Stimulated activated CD4-positive, alpha-beta T cell treated with anti-CD3 and anti-CD28 coated beads, TNF-alpha, amount 100 ng/mL, for 48 hours (primary cell): Measurements from ENCODE around the gene ARMC7.
"Not testable (repeated sequence)": the region's sequence is repeated elsewhere in the genome, so short reads cannot be mapped to it uniquely, and the experiment has no call there.

ENCODE experiments used
- DNase-seq, 3 donors: peaks; one replicate each; pipeline ENCODE4 v3.0.0-alpha.2; 2020; ENCODE audit warnings: low read depth in 3 of 3

The ARMC7 gene

DNA sequence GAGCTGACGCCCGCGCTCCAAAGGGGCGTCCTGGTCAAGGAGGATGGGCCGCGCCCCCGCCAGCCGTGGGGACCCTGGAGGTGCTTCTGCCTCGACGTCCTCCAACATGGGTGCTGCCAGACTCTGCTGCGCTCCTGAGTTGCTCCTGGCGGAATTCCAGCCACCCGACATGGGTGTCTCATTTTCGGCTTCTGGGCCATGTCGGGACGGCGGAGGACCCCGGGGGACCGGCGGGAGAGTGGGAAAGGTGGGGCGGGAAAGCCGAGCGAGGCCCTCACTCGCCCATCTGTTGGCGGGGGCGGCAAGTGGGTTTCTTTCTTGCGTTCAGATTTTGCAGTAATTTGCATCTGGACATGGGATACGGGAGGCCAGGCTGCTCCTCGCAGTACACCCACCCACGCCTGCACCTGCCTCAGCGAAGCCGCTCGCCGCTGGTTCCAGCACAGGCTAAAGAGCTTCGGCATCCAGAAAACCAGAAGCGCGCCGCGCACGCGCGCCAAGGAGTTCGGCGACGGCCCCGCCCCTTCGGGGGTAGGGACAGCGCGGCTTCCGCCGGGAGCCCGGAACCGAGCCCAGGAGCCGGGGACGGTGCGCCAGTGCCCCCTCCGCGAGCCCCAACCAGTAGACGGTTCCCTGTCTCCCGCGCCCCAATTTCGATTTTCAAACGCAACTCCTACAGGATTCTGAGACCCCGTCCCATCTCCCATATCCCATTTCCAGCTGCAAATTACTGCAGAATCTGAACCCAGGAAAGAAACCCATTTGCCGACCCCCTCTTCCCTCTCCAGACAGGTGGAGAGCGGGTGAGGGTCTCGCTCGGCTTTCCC is at the start of gene ARMC7:
Gene ARMC7 (plus strand): TSS at position 563 of the 827 bp plus-strand sequence. CDS start 320 bp downstream, outside the sequence.
- DNase-seq, result peak; percentile 84 to 89 (median 87)

DNA sequence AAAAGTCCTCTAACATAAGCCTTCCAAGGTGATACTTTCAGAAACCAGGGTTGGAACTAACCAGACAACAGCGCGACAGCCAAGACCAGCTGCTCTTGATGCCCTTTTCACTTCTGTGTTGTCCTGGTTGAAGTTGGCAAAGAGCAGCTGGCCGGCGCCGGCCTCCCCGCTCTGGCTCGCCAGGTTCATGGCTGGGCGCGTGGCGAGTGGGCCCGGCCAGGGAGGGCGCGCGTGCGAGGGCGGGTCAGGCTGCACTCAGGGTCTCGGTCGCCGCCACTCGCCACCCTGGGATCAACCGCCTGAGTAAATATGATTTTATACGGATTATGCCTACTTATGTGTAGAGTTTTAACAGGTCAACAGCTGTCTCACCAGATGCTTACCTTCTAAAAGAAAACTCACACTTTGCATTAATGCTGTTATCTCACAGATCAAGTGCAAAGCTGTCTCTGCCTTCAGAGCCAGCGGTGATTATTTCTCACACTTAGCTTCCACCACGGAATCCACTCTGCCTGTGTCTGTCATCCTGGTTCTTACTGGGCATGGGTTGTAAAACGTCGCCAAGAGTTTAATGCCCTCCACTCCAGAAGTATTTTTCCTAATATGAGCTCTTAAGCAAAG is 49.2 kb upstream of the ARMC7 start:
- DNase-seq, result no peak

DNA sequence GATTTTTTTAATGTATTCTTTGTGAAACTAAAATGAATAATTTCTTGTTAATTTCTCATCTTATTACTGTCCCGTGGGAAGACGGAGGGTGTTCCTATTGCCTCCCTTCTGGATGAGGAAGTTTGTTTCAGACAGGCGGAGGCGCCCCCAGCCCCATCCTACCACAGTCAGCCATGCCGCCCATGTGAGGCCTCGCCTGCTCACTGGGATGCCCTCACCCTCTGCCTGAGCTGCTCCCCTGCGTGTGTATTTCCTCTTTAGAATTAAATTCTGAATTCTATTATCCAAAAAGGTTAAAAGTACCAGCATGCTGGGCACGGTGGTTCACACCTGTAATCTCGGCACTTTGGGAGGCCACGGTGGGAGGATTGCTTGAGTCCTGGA is 48.7 kb upstream of the ARMC7 start:
- no peak for DNase-seq

DNA sequence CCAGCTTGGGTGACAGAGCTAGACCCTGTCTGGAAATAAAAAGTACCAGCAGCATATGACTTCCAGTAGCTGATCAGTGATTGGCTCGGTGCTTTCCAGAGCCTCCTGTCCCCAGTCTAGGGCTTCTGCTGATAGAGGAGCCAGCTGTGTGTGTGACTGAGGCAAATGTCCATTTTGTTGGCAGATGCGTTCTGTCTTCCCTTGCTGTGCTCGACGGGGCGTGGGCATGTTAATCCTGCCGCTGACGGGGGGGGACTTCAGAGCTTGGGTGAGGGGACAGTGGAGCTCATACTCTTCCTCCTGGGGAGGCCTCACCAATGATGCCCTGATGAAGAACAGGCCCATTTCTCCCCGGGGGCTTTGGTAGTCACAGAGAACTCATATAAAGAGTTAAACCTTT is 48.2 kb upstream of the ARMC7 start:
- no peak for DNase-seq

DNA sequence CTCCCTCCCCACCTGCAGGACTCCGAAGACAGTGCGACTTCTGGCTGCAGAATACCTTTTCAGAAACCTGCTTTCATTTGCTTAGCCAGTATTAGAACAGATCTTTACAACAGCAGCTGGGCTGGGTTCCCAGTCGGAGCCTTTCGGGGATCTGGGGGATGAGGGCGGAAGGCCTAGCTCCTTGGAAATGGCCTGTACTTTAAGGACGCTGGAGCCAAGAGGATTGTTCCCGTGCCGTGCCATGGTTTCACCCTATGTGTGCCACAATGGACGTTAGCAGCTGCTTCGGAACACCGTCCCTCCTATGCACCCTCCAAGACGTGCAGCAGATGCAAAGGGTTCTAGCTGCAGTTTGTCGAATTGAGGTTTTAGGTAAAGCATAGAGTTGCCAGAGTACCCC is 46.6 kb upstream of the ARMC7 start:
- DNase-seq, result no peak

DNA sequence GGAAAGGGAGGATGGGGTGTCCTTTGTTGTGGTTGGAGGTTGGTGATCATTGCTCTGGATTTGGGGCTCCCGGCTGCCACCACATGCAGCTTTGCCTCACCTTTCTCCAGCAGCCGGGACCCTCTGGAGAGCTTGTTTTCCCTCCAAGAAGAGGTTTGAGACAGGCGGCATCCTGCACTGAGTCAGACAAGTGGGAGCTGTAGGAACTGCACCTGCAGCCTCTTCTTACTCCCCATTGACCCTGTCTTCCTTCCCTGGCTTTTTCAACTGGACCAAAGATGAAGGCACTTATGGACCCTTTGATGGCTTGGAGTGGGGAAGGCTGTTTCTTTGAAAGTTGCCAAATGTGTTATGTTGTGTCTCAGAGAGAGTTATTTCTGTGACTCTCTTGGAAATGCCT is 46.1 kb upstream of the ARMC7 start:
- no peak for DNase-seq

DNA sequence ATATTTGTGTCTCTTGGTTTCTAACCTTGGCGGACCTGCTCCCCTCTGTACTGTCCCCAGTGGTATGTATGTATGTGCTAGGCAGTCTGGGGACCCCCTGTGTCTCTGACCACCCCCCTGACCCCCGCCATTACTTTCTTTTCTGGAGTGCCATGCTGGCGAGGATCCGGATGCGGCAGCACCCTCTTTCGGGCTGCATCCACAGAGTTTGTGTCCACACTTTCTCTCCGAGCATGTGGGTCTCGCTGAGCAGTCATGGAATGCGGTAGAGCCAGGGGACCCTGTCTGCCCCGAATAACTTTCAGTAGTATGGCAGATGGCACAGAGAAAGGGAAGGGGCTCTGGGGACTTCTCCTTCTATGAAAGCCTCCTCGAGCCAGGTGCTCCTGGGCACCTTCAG is 45.7 kb upstream of the ARMC7 start:
- DNase-seq, result no peak

DNA sequence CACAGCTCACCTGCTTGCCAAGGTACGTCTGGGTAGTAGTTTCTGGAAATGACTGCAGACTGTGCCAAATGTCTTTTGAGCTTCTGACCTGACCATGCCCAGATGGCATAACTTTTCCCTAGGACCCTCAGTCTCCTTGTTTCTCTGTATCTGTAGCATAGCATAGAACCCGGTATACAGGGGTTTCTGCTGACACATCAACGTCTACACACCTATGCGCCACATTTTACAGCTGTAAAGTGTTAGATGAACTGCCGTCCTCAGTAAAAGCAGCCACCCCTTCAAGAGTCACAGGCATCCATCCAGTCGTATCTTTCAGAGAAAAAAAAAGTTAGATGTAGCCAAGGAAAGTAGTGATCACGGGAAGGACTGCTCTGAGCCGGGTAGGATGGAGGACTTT is 45.3 kb upstream of the ARMC7 start:
- DNase-seq, result no peak

DNA sequence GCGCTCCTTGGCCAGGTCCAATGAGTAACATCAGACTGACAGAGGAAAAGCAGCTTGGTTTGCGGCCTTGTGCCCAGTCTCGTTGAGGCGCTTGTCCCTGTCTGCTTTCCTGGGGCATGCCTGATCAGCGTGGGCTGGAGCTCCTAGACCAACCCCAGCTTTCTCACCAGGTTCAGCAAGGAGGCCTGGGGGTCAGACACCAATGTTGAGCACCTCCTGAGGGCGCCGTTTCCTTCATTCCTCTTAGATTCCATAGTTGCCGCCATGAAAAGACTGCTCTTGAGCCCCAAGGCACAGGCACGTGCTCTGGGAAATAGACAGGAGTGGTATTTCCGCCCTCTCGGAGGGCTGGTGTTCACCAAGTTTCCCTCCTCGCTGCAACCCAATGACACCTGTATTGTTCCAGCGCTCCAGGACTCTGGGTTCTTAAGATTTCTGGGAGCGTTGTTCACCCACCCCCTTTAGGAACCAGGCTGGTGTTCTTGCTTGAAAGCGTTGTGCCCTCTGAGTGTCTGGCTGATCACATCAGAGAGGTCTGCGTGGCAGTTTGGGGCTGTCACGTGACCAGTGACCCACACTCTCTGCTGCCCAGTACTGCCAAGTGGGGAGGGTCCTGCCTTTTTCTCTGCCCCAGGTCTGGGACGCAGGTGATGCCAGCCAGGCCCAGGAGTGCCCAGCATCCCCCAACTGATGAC is 44.8 kb upstream of the ARMC7 start:
- no peak for DNase-seq

DNA sequence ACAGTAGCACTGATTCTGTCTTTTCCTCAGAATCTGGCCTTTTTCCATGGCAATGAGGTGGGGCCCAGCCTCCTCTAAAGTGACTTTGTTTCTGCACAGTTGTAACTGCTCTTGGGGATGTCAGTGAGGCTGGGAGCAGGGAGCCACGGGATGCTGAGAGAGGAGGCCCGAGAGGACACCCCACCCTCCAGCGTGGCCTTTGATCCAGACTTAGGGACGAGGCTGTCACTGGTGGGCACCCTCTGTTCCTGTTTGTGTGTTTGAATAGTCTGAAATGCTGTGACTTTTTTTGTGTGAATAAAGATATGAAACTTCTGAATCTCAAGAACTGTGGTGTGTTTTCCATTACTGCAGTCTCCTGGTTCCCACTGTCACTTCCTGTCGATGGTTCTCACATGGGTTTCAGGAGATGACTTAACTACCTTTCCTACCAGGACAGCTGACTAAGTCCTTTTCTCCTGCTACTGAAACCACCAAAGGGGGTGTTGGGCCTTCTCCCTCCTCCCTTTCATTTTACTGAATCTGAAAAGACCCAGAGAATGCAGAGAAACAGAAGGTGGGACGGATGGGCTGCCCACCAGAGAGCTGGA is 44.1 kb upstream of the ARMC7 start:
- no peak for DNase-seq

DNA sequence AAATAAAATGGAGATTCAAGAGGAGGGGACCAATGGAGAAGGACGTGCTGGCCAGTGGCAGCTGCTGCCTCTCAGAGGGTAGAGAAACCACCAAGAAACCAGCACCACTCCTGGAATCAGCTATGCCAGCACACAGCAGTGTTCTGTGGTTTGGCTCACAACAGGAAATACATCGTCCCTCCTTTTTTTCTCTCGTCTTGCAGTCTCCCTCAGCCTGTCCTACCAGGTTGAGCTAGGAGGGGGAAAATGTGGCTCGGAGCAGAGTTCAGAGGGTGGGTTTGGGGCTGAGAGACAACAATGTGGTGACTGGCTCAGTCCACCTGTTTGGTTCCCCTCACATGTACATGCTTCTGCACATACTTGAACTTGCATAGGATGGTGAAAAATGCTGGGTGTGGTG is 41.9 kb upstream of the ARMC7 start:
- DNase-seq, result no peak

DNA sequence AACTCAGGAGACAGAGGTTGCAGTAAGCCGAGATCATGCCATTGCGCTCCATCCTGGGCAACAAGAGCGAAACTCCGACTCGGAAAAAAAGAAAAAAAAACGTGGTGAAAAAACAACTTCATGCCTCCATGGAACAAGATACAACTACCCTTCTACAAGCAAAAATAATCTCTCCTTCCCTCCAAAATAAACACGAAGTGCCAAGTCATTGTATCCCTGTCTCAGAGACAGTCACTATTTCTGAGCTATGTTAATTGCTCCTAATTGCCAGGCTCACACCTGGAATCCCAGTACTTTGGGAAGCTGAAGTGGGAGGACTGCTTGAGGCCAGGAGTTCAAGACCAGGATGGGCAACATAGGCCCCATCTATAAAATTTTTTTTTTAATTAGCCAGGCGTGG is 41.0 kb upstream of the ARMC7 start:
- DNase-seq, result no peak

DNA sequence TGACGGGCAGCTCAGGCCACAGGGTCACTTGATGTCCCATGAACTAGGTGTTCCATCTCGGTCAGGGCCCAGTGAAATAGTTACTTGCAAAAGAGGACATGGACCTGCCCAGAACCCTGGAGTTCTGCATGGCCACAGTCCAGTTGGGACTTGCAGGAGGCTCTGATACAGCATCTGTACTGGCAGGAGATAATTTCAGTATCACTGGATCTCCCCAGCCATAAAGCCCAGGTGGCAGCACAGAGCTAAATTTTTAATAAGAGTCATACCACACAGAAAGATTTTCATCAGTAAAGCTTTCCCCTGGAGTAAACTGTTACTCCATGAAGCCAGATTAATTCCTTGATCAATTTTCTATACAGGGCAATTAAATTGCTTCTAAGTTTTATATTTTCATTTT is 40.0 kb upstream of the ARMC7 start:
- no peak for DNase-seq

DNA sequence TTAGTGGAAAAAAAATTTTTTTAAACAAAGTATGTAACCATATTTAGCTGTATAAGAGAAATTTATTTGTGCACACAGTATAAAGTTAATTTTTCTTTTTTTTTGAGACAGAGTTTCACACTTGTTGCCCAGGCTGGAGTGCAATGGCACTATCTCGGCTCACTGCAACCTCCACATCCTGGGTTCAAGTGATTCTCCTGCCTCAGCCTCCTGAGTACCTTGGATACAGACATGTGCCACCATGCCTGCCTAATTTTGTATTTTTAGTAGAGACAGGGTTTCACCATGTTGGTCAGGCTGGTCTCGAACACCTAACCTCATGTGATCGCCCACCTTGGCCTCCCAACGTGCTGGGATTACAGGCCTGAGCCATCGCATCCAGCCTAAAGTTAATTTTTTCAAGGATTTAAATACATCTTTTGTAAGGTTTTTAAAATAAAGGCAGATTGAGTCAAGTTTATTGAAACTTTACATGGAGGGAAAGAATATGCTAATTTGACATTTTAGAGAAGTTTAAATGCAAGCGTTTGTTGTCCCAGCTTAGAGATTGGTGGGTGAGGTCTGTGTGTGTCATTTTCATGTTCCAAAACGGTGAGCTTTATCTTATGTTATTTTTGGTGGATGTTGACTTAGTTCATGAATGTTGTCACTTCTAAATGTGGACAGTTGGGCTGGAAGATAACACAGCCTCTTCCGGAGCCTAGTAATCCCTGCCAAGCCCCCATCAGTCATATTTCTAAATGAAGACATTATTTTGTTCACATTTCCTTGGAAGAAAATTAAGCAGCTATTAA is 38.1 kb upstream of the ARMC7 start:
- DNase-seq, result not testable (repeated sequence)

DNA sequence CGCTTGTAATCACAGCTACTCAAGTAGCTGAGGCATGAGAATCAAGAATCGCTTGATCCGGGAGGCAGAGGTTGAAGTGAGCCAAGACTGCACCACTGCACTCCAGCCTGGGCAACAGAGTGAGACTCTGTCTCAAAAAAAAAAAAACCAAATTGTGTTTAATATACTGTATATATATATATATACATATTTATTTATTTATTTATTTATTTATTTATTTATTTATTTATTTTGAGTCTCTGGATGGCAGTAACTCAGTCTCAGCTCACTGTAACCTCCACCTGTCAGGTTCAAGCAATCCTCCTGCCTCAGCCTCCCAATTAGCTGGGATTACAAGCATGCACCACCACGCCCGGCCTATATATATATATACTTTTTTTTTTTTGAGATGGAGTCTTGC is 36.9 kb upstream of the ARMC7 start:
- DNase-seq, result not testable (repeated sequence)

DNA sequence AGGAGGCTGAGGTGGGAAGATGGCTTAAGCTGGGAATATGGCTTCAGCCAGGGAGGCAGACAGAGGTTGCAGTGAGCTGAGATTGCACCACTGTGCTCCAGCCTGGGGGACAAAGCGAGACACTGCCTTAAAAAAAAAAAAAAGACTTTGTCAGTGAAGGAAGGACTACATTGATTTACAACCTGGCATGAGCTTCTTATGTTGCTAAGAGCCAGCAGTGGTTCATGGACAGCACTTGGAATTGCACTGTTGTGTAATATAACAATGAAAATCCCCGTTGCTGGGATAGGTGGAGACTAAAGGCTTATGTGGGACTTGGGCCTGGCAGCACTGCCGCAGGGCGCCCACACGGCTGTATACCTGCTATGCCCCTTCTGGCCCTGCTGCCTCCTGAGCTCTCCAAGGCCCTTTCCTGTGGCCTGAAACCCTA is 36.1 kb upstream of the ARMC7 start:
- no peak for DNase-seq

DNA sequence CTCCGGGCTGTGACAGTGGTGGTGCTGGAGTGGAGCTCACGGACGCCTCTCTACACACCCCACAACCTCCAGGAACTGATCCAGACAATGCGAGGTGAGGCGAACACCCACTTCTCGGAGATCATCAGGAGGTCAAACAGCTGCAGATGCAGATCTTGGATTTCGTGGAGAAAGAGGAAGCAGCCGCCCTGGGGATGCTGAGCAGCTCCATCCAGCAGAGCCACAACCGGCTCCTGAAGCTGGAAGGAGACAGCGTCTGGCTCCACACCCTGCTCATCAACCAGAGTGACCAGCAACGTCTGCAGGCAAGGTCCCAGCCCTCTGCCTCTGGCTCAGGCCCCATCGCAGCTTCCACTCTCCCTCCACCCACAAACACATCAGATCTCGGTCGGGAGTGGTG is 35.2 kb upstream of the ARMC7 start:
- no peak for DNase-seq

DNA sequence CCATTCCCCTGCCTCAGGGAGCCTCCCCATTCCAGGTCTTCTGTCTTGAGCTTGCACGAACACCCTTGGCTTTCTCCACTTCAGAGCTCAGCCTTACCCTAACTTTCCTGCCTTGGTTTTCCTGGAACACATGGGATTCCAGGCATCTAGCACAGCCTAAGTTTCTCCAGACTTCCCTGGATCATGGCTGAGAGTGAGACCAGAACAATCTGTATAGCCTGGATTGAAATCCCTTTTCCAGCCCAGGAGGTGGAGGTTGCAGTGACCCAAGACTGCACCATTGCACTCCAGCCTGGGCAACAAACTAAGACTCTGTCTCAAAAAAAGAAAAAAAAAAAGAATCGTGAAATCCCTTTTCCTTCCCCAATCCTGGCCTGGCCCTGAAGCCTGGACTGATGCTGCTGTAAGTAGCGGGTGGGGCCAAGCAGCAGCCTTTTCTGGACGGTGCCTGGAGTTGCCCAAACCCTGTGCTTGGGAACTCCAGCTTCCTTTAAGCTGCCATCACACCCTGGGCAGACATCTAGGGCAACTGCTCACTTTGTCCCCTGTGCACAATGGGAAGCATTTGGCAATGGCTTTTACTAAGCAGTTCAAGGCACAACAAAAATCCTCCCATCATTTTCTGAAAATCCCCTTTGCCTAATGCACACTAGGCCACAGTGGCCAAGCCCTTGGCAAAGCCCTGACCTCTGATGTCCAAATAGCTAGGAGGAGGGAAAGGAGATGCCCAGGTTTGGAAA is 34.0 kb upstream of the ARMC7 start:
- no peak for DNase-seq

DNA sequence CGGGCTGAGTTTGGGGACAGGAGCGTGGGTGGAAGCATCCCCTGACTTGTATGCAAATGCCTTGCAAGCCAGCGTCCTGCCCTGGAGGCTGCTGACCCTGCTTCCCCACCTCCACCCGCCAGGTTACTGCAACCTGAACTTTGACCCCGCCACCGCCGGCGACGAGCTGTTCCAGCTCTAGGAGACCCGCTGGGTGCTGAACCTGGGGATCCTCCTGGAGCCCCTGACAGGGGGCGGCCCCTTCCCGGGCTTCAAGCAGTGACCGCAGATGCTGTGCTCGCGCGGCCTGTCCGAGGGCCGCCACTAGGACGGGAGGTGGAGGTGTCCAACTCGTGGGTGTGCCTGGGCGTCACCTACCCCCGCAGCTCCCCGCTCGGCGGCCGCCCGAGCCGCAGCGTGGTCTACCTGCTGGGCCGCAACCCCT is 32.7 kb upstream of the ARMC7 start:
- no peak for DNase-seq

DNA sequence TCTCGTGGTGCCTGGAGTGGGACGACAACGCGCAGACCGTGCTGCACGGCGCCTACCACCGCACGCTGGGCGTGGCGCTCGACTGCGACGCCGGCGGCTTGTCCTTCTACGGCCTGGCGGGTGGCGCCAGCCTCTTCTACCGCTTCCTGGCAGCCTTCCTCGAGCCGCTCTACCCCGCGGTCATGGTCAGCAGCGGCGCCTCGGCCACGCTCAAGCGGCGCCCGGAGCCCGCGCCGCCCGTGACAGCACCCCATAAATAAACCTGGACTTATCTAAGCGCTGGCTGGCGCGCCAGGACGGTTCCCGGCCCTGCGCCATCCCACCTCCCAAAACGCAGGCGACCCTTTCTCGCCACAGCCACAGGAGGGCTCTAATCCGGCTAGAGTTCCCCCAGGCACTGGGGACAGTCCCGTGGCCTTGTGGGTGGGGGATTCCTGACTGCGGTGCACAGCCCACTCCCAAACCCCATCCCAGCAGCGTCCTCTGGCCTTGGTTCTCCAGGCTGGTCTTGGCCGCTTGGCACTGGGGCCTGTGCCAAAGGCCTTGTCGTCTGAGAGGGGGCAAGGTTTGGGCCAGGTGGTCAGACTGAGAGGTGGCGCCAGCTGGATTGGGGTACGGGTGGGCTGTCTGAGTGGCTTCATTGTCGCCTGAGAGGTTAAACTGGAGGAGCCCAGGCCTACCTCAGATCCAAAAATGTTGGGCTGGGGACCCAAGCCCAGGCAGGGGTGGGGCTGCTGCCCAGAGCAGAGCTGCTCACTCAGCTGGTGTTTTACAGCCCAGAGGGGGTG is 32.1 kb upstream of the ARMC7 start:
- DNase-seq, result peak in 1 of 3 donors; percentile 48
